ENCODE measurements around the gene MYO15A. TPM values are rescaled to one million over a fixed set of nuclear protein-coding genes. Genes with fewer than 3 reads are reported as not detected.

The MYO15A gene
- total RNA-seq, 1 experiment from 2014 or later = 0.53 TPM

- no peaks in the 10 kb centered on the region for H3K27me3 ChIP-seq
- no peak overlapping the region for H3K4me3 ChIP-seq
- H3K27ac ChIP-seq = no peak overlapping the region
- H3K4me1 ChIP-seq = peaks cover 6% of the 10 kb centered on the region
- H3K36me3 ChIP-seq = no peaks in the 10 kb centered on the region
- no peak for DNase-seq
- no peaks in the 10 kb centered on the region for H3K9me3 ChIP-seq (replicated peaks)
Measured at GRCh38 chr17:18146980-18147379, 38.4 kb downstream of the MYO15A start.

- H3K36me3 ChIP-seq = no peaks in the 10 kb centered on the region
- DNase-seq = no peak
- H3K4me1 ChIP-seq = peaks cover 12% of the 10 kb centered on the region
- H3K27ac ChIP-seq = no peak overlapping the region
- no peaks in the 10 kb centered on the region for H3K27me3 ChIP-seq
- H3K9me3 ChIP-seq (replicated peaks) = no peaks in the 10 kb centered on the region
- H3K4me3 ChIP-seq = no peak overlapping the region
Measured at GRCh38 chr17:18148586-18148985, 40.0 kb downstream of the MYO15A start.

DNA sequence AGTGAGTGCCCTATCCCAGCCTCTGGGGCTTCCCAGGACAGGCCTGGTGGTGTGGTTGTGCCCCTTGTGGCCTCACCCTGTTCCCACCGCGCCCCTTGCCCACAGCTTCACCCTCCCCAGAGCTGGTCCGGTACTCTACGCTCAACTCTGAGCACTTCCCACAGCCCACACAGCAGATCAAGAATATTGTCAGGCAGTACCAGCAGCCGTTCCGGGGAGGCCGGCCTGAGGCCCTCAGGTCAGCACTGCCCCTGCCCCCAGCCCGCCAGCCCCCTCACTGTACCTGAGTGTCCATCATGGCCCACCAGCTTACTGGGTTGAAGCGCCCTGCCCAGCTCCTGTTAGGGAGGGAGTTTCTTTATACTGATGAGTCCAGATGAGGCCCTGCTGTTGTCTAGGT, 42.7 kb downstream of the MYO15A start:
- H3K27ac ChIP-seq = no peak overlapping the region
- no peaks in the 10 kb centered on the region for H3K27me3 ChIP-seq
- peaks cover 7% of the 10 kb centered on the region; the same call in 1 of the 2 replicates for H3K4me1 ChIP-seq
- no peak for DNase-seq
- H3K9me3 ChIP-seq (replicated peaks) = no peaks in the 10 kb centered on the region
- H3K36me3 ChIP-seq = no peaks in the 10 kb centered on the region
- no peak overlapping the region for H3K4me3 ChIP-seq

DNA sequence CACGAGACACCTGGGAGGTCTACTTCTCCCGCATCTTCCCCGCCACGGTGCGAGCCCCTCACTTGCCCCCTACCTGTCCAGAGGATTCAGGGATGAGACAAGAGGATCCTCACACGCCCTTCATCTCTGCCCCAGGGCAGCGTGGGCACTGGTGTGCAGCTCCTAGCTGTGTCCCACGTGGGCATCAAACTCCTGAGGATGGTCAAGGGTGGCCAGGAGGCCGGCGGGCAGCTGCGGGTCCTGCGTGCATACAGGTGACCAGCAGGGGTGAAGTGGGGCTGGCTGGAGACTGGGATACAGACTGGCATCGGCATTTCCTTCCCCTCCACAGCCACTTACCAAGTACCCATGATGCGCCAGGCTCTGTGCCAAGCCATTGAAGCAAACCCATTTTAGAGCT, 46.6 kb downstream of the MYO15A start:
- no peak for DNase-seq
- Histone ChIP-seq H3K9me3 (replicated peaks) (no peaks in the 10 kb centered on the region), H3K27me3 (no peaks in the 10 kb centered on the region), H3K36me3 (no peaks in the 10 kb centered on the region), H3K27ac (no peak overlapping the region), H3K4me1 (peaks cover 14% of the 10 kb centered on the region), H3K4me3 (no peak overlapping the region)

DNA sequence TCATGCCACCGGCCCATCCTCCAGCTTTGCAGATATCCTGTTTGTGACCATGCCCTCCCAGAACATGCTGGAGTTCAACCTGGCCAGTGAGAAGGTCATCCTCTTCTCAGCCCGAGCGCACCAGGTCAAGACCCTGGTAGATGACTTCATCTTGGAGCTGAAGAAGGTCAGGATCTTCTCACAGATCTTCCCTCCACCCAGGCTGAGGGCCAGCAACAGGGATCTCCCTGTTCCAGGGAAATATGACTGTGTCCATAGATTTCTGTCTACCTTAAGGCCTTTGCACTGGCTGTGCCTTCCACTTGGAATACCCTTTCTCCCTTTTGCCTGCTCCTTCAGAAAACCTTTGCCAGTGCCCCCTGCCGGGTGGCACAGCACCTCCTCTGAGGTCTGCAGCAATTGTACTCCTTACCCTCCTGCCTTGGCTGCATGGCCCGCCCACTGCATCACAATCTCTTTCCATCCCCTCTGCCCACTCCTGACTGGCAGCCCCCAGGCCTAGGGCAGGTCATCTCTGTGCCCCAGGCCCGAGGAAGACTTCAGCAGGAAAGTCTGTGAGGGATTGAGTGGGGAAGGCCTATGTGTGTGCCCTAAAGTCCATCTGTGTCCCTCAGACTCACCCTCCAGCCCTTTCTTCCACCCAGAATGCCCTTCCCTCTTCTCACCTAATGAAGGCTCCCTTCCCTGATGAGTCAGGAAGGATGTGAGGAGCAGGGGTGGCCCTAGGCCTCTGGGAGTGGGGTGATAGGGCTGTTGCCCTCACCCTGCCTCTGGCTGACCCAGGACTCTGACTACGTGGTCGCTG, 47.8 kb downstream of the MYO15A start:
- Histone ChIP-seq H3K9me3 (replicated peaks) (no peaks in the 10 kb centered on the region), H3K27me3 (no peaks in the 10 kb centered on the region), H3K36me3 (no peaks in the 10 kb centered on the region), H3K4me3 (no peak overlapping the region), H3K4me1 (peaks cover 26% of the 10 kb centered on the region), H3K27ac (no peak overlapping the region)
- no peak for DNase-seq

DNA sequence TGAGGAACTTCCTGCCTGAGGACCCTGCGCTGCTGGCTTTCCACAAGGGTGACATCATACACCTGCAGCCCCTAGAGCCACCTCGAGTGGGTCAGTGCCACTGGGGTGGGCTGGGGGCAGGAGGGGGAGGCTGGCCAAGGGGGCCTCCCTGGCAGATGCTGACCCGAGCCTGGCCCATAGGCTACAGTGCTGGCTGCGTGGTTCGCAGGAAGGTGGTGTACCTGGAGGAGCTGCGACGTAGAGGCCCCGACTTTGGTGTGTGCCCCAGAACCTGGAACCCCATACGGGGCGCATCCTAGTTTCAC, 48.4 kb downstream of the MYO15A start:
- Histone ChIP-seq H3K27me3 (no peaks in the 10 kb centered on the region), H3K36me3 (no peaks in the 10 kb centered on the region), H3K27ac (no peak overlapping the region), H3K9me3 (replicated peaks) (no peaks in the 10 kb centered on the region), H3K4me3 (no peak overlapping the region), H3K4me1 (peaks cover 31% of the 10 kb centered on the region)
- DNase-seq = no peak

DNA sequence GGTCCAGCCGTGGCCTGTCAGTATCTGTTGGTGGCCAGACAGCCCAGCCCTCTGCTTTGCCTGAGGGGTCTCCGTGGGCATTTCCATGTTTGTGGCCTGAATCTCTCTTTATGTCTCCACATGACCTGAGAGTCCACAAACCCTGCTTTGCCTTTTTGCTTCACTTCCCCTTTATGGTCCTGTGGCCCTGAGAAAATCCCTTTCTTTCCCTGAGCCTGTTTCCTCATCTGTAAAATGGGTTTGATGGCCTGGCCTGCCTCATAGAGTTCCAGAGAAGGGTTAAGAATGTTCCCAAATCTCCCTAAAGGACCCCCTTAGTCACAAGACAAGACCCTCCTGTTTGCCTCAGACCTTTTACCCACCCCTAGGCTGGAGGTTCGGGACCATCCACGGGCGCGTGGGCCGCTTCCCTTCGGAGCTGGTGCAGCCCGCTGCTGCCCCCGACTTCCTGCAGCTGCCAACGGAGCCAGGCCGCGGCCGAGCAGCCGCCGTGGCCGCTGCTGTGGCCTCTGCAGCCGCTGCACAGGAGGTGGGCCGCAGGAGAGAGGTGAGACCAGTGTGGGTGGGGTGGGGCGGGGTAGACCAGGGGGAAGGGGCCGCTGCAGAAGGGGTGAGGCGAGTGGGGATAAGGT, 48.9 kb downstream of the MYO15A start:
- Histone ChIP-seq H3K27ac (no peak overlapping the region), H3K36me3 (no peaks in the 10 kb centered on the region), H3K9me3 (replicated peaks) (no peaks in the 10 kb centered on the region), H3K4me1 (peaks cover 31% of the 10 kb centered on the region), H3K4me3 (no peak overlapping the region), H3K27me3 (no peaks in the 10 kb centered on the region)
- DNase-seq = no peak

- H3K27me3 ChIP-seq = no peaks in the 10 kb centered on the region
- H3K9me3 ChIP-seq (replicated peaks) = no peaks in the 10 kb centered on the region
- H3K4me3 ChIP-seq = peak overlapping the region; percentile 16
- no peaks in the 10 kb centered on the region for H3K36me3 ChIP-seq
- H3K4me1 ChIP-seq = peaks cover 24% of the 10 kb centered on the region
- H3K27ac ChIP-seq = no peak overlapping the region
- DNase-seq = peak; percentile 85 to 91
Measured at GRCh38 chr17:18158022-18158600, 49.6 kb downstream of the MYO15A start.

DNA sequence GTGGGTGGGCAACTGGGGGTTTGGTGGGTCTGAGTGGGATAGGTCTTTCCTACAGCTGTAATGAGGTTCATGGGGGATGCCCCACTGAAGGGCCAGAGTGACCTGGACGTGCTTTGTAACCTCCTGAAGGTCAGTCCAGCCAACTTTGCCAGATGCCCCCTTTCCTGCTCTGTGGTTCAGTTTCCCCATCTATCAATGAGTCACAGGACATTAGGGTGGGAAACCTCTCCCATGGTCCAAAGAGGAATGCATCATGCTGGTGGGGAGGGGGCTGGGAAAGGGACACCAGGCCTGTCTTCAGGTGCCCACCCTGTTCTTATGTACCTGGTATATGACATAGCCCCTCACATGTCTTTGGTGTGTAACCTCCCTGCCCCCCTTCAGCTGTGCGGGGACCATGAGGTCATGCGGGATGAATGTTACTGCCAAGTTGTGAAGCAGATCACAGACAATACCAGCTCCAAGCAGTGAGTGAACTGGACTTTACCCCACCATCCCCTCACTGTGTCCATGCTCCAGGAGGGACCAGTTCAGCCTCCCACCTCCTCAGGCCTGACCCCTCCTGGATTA, 51.1 kb downstream of the MYO15A start:
- H3K27me3 ChIP-seq = no peaks in the 10 kb centered on the region
- DNase-seq = peak in 1 of 2 experiments; percentile 56
- no peak overlapping the region for H3K27ac ChIP-seq

DNA sequence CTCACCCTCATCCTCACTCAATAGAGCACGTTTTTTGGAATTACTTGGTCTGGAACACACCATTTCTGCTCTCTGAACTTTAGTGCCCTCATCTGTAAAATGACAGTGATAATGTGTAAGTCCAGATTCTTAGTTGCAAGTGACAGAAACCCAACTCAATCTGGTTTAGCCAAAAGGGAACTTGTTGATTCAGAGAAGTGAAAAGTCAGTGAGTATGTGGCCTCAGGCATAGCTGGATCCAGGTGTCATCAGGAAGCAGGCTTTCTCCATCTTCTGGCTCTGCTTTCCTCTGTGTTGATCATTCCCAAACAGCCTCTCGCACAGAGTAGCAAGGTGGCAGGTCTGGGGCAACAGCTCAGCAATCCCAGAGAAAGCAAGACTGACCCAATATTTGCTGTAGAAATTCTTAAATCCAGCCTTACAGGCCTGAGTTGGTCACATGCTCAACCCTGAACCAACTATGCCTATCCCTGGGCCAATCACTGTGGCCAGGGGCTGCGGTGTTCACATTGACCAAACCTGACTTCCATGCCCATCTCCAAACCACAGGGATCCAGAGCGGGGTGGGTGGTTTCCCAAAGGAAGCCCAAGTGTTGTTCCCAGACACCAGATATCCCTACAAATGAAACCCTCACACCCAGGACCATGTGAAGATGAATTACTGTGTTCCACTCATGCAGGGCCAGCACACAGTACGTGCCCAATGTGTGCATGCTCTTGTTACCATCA, 51.7 kb downstream of the MYO15A start:
- Histone ChIP-seq H3K4me3 (no peak overlapping the region), H3K4me1 (peaks cover 24% of the 10 kb centered on the region), H3K27me3 (no peaks in the 10 kb centered on the region), H3K36me3 (no peaks in the 10 kb centered on the region), H3K27ac (no peak overlapping the region), H3K9me3 (replicated peaks) (no peaks in the 10 kb centered on the region)
- no peak for DNase-seq

More for the DNA sequence above, 51.1 kb downstream of the MYO15A start:
- no peak overlapping the region for H3K4me3 ChIP-seq
- no peaks in the 10 kb centered on the region for H3K36me3 ChIP-seq
- peaks cover 24% of the 10 kb centered on the region for H3K4me1 ChIP-seq
- H3K9me3 ChIP-seq (replicated peaks) = no peaks in the 10 kb centered on the region

GRCh38 chr17:18161207-18162145, 52.9 kb downstream of the MYO15A start:
- H3K4me1 ChIP-seq = peaks cover 24% of the 10 kb centered on the region
- DNase-seq = peak; percentile 91 to 93
- H3K36me3 ChIP-seq = no peaks in the 10 kb centered on the region
- no peak overlapping the region for H3K27ac ChIP-seq
- no peaks in the 10 kb centered on the region for H3K27me3 ChIP-seq
- H3K4me3 ChIP-seq = no peak overlapping the region
- H3K9me3 ChIP-seq (replicated peaks) = no peaks in the 10 kb centered on the region

- Histone ChIP-seq H3K4me3 (no peak overlapping the region), H3K27me3 (no peaks in the 10 kb centered on the region), H3K27ac (no peak overlapping the region), H3K4me1 (peaks cover 24% of the 10 kb centered on the region), H3K9me3 (replicated peaks) (no peaks in the 10 kb centered on the region), H3K36me3 (no peaks in the 10 kb centered on the region)
- no peak for DNase-seq
Measured at GRCh38 chr17:18163547-18163946, 55.0 kb downstream of the MYO15A start.

- no peak overlapping the region for H3K4me3 ChIP-seq
- H3K9me3 ChIP-seq (replicated peaks) = no peaks in the 10 kb centered on the region
- no peak overlapping the region for H3K27ac ChIP-seq
- H3K36me3 ChIP-seq = no peaks in the 10 kb centered on the region
- H3K4me1 ChIP-seq = peaks cover 2% of the 10 kb centered on the region
- no peaks in the 10 kb centered on the region for H3K27me3 ChIP-seq
- peak in 1 of 2 experiments; percentile 53 for DNase-seq
Measured at GRCh38 chr17:18166894-18167293, 58.3 kb downstream of the MYO15A start.

- Histone ChIP-seq H3K27me3 (no peaks in the 10 kb centered on the region), H3K36me3 (no peaks in the 10 kb centered on the region), H3K4me3 (no peak overlapping the region), H3K4me1 (peaks cover 7% of the 10 kb centered on the region), H3K9me3 (replicated peaks) (no peaks in the 10 kb centered on the region), H3K27ac (no peak overlapping the region)
- DNase-seq = no peak
Measured at GRCh38 chr17:18167421-18167820, 58.9 kb downstream of the MYO15A start.

All from SJCRH30 (cell line).